GM23338 (cell line): ENCODE data around the gene STAMBP.

Source experiments
- CREB1 ChIP-seq: fragments of 250-450 bp; sonication (Bioruptor Pico); IDR thresholded peaks from 2 replicates; pipeline ENCODE4 v1.5.0; 2020; ENCODE audit warnings: low read depth, mild to moderate bottlenecking, moderate library complexity
- CTCF ChIP-seq, 2 experiments: fragments of 200-600 bp in 1 of 2; sonication (generic) in 1 of 2; conservative IDR thresholded peaks; 2 replicates each; pipeline versions ENCODE4 v1.5.1 to v1.6.1; 2016 to 2017; ENCODE audit warnings: antibody characterized with exemption in 2 of 2, low read depth in 2 of 2, mild to moderate bottlenecking in 2 of 2, moderate library complexity in 1 of 2
- ETS1 ChIP-seq: IDR thresholded peaks from 2 replicates; pipeline ENCODE4 v1.6.1; 2016; ENCODE audit warnings: antibody characterized with exemption
- EZH2 ChIP-seq: fragments of 200-600 bp; sonication (generic); IDR thresholded peaks from one replicate; pipeline ENCODE4 v1.8.0; 2017; ENCODE audit warnings: antibody characterized with exemption, mild to moderate bottlenecking, low read depth; ENCODE audit not compliant: unreplicated experiment
- EZH2phosphoT487 ChIP-seq: fragments of 200-600 bp; sonication (generic); IDR thresholded peaks from one replicate; pipeline ENCODE4 v1.8.1; 2018; ENCODE audit warnings: antibody characterized with exemption; ENCODE audit not compliant: unreplicated experiment
- JUNB ChIP-seq: IDR thresholded peaks from one replicate; pipeline ENCODE4 v1.6.1; 2016; ENCODE audit warnings: antibody characterized with exemption; ENCODE audit not compliant: unreplicated experiment
- POLR2AphosphoS5 ChIP-seq: IDR thresholded peaks from 2 replicates; pipeline ENCODE4 v1.6.1; 2016; ENCODE audit warnings: antibody characterized with exemption, low read depth
- ZNF114 ChIP-seq: fragments of 250-450 bp; sonication (Bioruptor Pico); IDR thresholded peaks from 2 replicates; pipeline ENCODE4 v1.5.0; 2020; ENCODE audit warnings: mild to moderate bottlenecking, moderate library complexity
- ZNF331 ChIP-seq: fragments of 250-450 bp; sonication (Bioruptor Pico); IDR thresholded peaks from 2 replicates; pipeline ENCODE4 v1.5.0; 2020; ENCODE audit warnings: low read depth, mild to moderate bottlenecking, moderate library complexity
- TF ChIP-seq, protein P1 (sequence below): IDR thresholded peaks from one replicate; pipeline ENCODE4 v1.6.1; 2018; ENCODE audit warnings: antibody characterized with exemption; ENCODE audit not compliant: unreplicated experiment

DNA sequence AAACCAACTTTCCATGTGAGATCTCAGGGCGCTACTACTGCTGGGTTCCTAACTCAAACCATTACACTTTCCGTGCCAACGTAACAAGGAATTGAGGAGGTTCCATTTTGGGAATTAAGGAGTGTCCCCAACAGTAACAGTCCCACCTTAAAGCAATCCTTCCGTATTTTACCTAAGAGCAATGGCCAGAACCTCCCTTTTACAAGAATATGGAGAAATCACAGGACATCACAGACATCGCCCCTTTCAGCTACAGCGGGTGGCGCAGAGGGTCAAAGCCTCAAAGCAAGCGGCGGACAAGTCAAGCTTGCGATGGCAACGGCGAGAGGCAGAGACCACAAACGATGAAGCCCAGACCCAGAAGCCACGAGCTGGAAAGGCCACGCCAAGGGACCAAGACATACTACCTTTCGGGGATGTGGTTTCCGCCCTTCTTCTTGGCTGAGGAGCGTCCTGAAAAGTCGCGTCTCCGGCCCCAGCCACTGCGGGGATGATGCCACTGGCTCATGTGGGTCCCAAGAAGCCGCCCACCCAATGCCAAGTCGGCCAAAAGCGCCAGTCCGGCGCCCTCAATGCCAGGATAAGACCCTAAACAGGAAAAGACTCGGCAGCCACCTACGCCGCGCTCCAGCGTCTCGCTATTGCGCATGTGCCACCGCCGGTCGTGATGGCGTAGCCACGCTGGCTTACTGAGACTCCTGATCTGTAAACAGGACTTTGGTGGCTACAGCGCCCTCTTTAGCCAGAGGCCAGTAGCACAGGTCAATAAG is 49.1 kb upstream of the STAMBP start, which contains the start of gene DUSP11:
- TF ChIP-seq CTCF (conservative IDR thresholded peaks at IDR 0.05; ENCODE audit: low read depth in 2 of 2) (peak; percentile 79 to 90), ZNF331 (CRISPR knock-in tag) (no peak), POLR2AphosphoS5 (peak; percentile 94), EZH2 (no peak), EZH2phosphoT487 (no peak), ETS1 (peak; percentile 36; the same call in 1 of the 2 replicates), CREB1 (CRISPR knock-in tag) (peak; percentile 65; the same call in 1 of the 2 replicates), ZNF114 (CRISPR knock-in tag) (no peak), JUNB (no peak)
- TF ChIP-seq, protein P1, sequence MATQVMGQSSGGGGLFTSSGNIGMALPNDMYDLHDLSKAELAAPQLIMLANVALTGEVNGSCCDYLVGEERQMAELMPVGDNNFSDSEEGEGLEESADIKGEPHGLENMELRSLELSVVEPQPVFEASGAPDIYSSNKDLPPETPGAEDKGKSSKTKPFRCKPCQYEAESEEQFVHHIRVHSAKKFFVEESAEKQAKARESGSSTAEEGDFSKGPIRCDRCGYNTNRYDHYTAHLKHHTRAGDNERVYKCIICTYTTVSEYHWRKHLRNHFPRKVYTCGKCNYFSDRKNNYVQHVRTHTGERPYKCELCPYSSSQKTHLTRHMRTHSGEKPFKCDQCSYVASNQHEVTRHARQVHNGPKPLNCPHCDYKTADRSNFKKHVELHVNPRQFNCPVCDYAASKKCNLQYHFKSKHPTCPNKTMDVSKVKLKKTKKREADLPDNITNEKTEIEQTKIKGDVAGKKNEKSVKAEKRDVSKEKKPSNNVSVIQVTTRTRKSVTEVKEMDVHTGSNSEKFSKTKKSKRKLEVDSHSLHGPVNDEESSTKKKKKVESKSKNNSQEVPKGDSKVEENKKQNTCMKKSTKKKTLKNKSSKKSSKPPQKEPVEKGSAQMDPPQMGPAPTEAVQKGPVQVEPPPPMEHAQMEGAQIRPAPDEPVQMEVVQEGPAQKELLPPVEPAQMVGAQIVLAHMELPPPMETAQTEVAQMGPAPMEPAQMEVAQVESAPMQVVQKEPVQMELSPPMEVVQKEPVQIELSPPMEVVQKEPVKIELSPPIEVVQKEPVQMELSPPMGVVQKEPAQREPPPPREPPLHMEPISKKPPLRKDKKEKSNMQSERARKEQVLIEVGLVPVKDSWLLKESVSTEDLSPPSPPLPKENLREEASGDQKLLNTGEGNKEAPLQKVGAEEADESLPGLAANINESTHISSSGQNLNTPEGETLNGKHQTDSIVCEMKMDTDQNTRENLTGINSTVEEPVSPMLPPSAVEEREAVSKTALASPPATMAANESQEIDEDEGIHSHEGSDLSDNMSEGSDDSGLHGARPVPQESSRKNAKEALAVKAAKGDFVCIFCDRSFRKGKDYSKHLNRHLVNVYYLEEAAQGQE, result no peak
